PC-9 (cell line): ENCODE measurements around the gene C7orf25.

Experiments used
- EZH2 ChIP-seq: fragments of 200-600 bp; sonication (generic); IDR thresholded peaks from 2 replicates; pipeline ENCODE4 v1.8.0; 2017; ENCODE audit warnings: antibody characterized with exemption, low read depth
- TF ChIP-seq, protein P1 (sequence below): fragments of 200-600 bp; sonication (generic); conservative IDR thresholded peaks from 2 replicates; pipeline ENCODE4 v1.6.1; 2017; ENCODE audit warnings: mixed run types, antibody characterized with exemption, mild to moderate bottlenecking, moderate library complexity

DNA sequence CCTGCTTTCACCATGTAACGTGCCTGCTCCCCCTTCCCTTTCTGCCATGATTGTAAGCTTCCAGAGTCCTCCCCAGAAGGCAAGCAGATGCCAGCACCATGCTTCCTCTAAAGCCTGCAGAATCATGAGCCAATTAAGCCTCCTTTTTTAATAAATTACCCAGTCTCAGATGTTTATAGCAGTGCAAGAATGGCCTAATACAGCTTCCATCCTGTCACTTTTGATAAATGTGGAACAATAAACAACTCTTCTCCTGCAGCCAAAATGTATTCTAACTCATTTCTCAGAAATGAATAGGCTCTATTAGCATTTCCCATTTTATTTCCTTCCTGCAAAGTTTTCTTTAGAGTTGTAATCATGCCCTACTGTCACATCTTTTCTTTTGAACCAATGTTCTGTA is 43.4 kb downstream of the C7orf25 start:
- TF ChIP-seq, protein P1, sequence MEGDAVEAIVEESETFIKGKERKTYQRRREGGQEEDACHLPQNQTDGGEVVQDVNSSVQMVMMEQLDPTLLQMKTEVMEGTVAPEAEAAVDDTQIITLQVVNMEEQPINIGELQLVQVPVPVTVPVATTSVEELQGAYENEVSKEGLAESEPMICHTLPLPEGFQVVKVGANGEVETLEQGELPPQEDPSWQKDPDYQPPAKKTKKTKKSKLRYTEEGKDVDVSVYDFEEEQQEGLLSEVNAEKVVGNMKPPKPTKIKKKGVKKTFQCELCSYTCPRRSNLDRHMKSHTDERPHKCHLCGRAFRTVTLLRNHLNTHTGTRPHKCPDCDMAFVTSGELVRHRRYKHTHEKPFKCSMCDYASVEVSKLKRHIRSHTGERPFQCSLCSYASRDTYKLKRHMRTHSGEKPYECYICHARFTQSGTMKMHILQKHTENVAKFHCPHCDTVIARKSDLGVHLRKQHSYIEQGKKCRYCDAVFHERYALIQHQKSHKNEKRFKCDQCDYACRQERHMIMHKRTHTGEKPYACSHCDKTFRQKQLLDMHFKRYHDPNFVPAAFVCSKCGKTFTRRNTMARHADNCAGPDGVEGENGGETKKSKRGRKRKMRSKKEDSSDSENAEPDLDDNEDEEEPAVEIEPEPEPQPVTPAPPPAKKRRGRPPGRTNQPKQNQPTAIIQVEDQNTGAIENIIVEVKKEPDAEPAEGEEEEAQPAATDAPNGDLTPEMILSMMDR = no peak
- TF ChIP-seq EZH2 = no peak
